Fibroblast of mammary gland (primary cell): Measurements from ENCODE around the gene USP47.

Experiments
- DNase-seq: peaks from one replicate; pipeline ENCODE4 v3.0.0-alpha.2; 2010; ENCODE audit warnings: low read depth
- H3K4me3 ChIP-seq: 2 replicates; pipeline ENCODE4 v1.5.1; 2011; ENCODE audit warnings: low read depth, mild to moderate bottlenecking, low read length, moderate library complexity; ENCODE audit not compliant: control insufficient read depth
- CTCF ChIP-seq: conservative IDR thresholded peaks from 2 replicates; pipeline ENCODE4 v1.5.1; 2011; ENCODE audit warnings: low read depth, low read length, inconsistent platforms; ENCODE audit not compliant: control insufficient read depth, insufficient read depth

Gene USP47

DNA sequence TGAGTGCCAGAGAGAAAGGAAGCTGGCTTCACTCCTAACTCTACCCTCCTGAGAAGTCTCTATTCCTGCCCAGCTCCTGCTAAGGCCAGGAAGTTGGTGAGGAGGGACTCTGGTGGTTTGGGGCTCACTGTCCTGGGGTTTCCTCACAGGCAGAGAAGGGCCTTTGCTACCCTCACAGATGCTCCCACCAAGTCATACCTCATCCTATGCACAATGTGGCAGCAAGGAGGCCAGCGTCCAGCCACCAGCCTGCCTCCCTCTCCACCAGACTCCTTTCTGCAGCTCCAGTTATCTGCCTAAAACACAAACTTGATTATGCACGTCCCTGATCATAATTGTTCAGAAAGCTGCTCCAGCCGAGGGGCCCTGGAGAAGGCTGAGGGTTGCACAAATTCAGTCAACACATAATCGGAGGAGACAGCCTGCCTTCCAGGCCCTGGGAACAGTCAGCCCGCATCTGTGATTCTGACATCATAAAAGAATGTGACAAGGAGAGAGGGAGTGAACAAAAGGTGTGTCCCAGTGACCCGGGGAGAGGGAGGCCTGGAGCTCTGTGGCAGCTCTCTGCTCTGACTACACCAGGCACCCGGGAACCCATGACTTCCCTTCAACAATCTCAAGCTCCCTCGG lies 137.8 kb downstream of the USP47 start:
- peak; percentile 77 for DNase-seq
- H3K4me3 ChIP-seq, result no peak overlapping the region
- no peak for TF ChIP-seq CTCF

DNA sequence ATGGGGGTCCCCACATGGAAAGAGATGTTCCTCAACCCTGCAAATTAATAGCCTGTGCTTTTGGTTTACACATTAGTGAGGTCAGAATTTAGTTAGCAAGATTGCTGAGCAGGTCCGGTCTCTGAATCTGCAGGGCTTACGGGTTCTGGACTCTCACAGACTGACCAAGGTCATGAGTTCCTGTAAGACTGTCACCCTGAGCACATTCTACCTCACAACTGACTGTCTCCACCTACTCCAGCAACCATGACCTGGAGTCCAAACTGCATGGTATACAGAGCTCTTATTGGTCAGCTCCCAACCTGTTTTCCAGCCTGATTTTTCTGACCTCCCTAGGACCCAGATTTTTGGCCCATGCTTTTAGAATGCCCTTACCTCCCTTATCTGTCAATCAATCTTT lies 138.4 kb downstream of the USP47 start:
- no peak overlapping the region for H3K4me3 ChIP-seq
- no peak for TF ChIP-seq CTCF
- no peak for DNase-seq

GRCh38 chr11:11980841-11981308 lies 139.1 kb downstream of the USP47 start:
- DNase-seq, result peak; percentile 38
- no peak overlapping the region for H3K4me3 ChIP-seq
- no peak for TF ChIP-seq CTCF

GRCh38 chr11:11981364-11981763 lies 139.6 kb downstream of the USP47 start:
- no peak overlapping the region for H3K4me3 ChIP-seq
- TF ChIP-seq CTCF, result no peak
- DNase-seq, result no peak

- TF ChIP-seq CTCF, result no peak
- no peak for DNase-seq
- H3K4me3 ChIP-seq, result no peak overlapping the region
These were observed 140.1 kb downstream of the USP47 start for GRCh38 chr11:11981840-11982239.

DNA sequence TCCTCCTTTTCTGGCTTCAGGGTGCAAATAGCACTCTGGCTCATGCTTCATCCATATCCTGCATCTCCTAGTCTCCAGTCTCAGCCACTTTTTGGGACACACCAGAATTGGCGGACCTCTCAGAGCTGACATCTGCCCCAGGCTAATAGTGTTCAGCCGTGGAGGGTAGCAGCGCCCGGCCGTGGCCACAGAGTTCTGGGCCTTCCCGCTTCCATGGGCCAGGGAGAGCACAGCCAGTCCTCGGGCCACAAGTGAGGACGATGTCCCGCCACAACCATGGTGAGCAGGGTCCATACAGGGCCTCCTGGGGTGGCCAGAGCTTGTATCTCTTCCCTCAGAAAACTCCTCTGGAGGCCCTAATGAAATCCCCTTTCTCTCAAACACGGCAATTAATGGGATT lies 140.7 kb downstream of the USP47 start:
- no peak for DNase-seq
- TF ChIP-seq CTCF, result no peak
- no peak overlapping the region for H3K4me3 ChIP-seq

- TF ChIP-seq CTCF, result no peak
- no peak overlapping the region for H3K4me3 ChIP-seq
- DNase-seq, result peak; percentile 74
These were observed 141.2 kb downstream of the USP47 start for GRCh38 chr11:11982975-11983374.
